ENCODE results near the gene CNTNAP1.
A peak's percentile ranks its signal among the peaks of the same experiment; 100 is the strongest.

The CNTNAP1 gene

DNA sequence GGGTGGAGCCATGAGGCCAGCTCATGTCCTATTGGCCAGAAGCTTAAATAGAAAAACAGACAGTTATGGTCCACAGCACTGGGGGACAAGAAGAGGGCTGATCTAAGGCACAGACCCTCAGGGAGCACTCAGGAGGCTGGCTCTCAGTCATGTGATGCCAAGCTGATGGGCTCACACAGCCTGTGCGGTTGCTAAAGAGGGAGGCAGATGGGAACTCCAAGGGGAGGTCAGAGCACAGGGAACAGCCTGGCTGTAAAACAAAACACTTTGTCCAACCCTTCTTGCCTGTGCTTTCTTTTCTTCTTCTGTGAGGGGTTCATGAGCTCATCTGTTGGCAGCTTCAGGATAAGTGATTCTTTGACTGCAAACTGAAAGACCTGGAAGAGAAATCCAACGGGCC, 27.2 kb downstream of the CNTNAP1 start:
- Histone ChIP-seq H3K27ac (replicated peaks) (no peak overlapping the region), H3K4me3 (replicated peaks; ENCODE audit: insufficient read depth, low read length) (no peak overlapping the region), H3K27me3 (ENCODE audit: insufficient read depth, poor library complexity, severe bottlenecking) (no peaks in the 10 kb centered on the region)
- TF ChIP-seq GABPA (IDR thresholded peaks at IDR 0.05; ENCODE audit: low read depth) = no peak
- TF ChIP-seq, protein P1, sequence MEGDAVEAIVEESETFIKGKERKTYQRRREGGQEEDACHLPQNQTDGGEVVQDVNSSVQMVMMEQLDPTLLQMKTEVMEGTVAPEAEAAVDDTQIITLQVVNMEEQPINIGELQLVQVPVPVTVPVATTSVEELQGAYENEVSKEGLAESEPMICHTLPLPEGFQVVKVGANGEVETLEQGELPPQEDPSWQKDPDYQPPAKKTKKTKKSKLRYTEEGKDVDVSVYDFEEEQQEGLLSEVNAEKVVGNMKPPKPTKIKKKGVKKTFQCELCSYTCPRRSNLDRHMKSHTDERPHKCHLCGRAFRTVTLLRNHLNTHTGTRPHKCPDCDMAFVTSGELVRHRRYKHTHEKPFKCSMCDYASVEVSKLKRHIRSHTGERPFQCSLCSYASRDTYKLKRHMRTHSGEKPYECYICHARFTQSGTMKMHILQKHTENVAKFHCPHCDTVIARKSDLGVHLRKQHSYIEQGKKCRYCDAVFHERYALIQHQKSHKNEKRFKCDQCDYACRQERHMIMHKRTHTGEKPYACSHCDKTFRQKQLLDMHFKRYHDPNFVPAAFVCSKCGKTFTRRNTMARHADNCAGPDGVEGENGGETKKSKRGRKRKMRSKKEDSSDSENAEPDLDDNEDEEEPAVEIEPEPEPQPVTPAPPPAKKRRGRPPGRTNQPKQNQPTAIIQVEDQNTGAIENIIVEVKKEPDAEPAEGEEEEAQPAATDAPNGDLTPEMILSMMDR (IDR thresholded peaks at IDR 0.05; ENCODE audit: insufficient read depth, low read length) = no peak
- TF ChIP-seq, protein P2, sequence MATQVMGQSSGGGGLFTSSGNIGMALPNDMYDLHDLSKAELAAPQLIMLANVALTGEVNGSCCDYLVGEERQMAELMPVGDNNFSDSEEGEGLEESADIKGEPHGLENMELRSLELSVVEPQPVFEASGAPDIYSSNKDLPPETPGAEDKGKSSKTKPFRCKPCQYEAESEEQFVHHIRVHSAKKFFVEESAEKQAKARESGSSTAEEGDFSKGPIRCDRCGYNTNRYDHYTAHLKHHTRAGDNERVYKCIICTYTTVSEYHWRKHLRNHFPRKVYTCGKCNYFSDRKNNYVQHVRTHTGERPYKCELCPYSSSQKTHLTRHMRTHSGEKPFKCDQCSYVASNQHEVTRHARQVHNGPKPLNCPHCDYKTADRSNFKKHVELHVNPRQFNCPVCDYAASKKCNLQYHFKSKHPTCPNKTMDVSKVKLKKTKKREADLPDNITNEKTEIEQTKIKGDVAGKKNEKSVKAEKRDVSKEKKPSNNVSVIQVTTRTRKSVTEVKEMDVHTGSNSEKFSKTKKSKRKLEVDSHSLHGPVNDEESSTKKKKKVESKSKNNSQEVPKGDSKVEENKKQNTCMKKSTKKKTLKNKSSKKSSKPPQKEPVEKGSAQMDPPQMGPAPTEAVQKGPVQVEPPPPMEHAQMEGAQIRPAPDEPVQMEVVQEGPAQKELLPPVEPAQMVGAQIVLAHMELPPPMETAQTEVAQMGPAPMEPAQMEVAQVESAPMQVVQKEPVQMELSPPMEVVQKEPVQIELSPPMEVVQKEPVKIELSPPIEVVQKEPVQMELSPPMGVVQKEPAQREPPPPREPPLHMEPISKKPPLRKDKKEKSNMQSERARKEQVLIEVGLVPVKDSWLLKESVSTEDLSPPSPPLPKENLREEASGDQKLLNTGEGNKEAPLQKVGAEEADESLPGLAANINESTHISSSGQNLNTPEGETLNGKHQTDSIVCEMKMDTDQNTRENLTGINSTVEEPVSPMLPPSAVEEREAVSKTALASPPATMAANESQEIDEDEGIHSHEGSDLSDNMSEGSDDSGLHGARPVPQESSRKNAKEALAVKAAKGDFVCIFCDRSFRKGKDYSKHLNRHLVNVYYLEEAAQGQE (IDR thresholded peaks at IDR 0.05; ENCODE audit: insufficient replicate concordance, low read depth) = no peak
- TF ChIP-seq POLR2AphosphoS5 (IDR thresholded peaks at IDR 0.05; ENCODE audit: low read depth) = no peak
- no peak for TF ChIP-seq SPI1 (IDR thresholded peaks at IDR 0.05; ENCODE audit: borderline replicate concordance, low read depth)
- DNase-seq (ENCODE audit: low read depth in 1 of 2, low spot score in 1 of 2) = no peak

GRCh38 chr17:42720996-42721583, 38.8 kb downstream of the CNTNAP1 start:
- DNase-seq (ENCODE audit: low read depth in 1 of 2, low spot score in 1 of 2) = peak; percentile 24 to 52
- Histone ChIP-seq H3K27me3 (ENCODE audit: insufficient read depth, poor library complexity, severe bottlenecking) (no peaks in the 10 kb centered on the region), H3K27ac (replicated peaks) (no peak overlapping the region), H3K4me3 (replicated peaks; ENCODE audit: insufficient read depth, low read length) (no peak overlapping the region)
- TF ChIP-seq, protein P1 (IDR thresholded peaks at IDR 0.05; ENCODE audit: insufficient read depth, low read length) = peak; percentile 31
- TF ChIP-seq SPI1 (IDR thresholded peaks at IDR 0.05; ENCODE audit: borderline replicate concordance, low read depth) = no peak

- no peaks in the 10 kb centered on the region for H3K27me3 ChIP-seq (ENCODE audit: insufficient read depth, poor library complexity, severe bottlenecking)
- TF ChIP-seq, protein P2 (IDR thresholded peaks at IDR 0.05; ENCODE audit: insufficient replicate concordance, low read depth) = no peak
- no peak for TF ChIP-seq SPI1 (IDR thresholded peaks at IDR 0.05; ENCODE audit: borderline replicate concordance, low read depth)
- no peak for DNase-seq (ENCODE audit: low read depth in 1 of 2, low spot score in 1 of 2)
- H3K4me3 ChIP-seq (replicated peaks; ENCODE audit: insufficient read depth, low read length) = no peak overlapping the region
- H3K27ac ChIP-seq (replicated peaks) = no peak overlapping the region
These were observed 41.3 kb downstream of the CNTNAP1 start for GRCh38 chr17:42723636-42724035.

DNA sequence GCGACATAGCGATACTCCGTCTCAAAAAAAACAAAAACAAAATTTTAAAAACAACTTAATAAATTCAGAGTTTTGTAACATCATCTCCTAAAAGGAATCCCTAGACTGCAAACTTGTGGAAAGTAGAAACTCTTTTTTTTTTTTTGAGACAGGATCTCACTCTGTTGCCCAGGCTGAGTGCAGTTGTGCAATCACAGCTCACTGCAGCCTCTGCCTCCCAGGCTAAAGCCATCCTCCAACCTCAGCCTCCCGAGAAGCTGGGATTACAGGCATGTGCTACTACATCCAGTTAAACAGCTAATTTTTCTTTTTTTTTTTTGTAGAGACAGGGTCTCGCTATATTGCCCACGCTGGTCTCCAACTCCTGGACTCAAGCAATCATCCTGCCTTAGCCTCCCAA, 42.8 kb downstream of the CNTNAP1 start:
- no peak for TF ChIP-seq POLR2AphosphoS5 (IDR thresholded peaks at IDR 0.05; ENCODE audit: low read depth)
- TF ChIP-seq, protein P1 (IDR thresholded peaks at IDR 0.05; ENCODE audit: insufficient read depth, low read length) = no peak
- TF ChIP-seq, protein P2 (IDR thresholded peaks at IDR 0.05; ENCODE audit: insufficient replicate concordance, low read depth) = no peak
- no peak for TF ChIP-seq GABPA (IDR thresholded peaks at IDR 0.05; ENCODE audit: low read depth)
- TF ChIP-seq SPI1 (IDR thresholded peaks at IDR 0.05; ENCODE audit: borderline replicate concordance, low read depth) = no peak
- Histone ChIP-seq H3K27ac (replicated peaks) (no peak overlapping the region), H3K27me3 (ENCODE audit: insufficient read depth, poor library complexity, severe bottlenecking) (no peaks in the 10 kb centered on the region), H3K4me3 (replicated peaks; ENCODE audit: insufficient read depth, low read length) (no peak overlapping the region)
- DNase-seq (ENCODE audit: low read depth in 1 of 2, low spot score in 1 of 2) = no peak
